ENCODE measurements around the gene EFCAB6.

DNA sequence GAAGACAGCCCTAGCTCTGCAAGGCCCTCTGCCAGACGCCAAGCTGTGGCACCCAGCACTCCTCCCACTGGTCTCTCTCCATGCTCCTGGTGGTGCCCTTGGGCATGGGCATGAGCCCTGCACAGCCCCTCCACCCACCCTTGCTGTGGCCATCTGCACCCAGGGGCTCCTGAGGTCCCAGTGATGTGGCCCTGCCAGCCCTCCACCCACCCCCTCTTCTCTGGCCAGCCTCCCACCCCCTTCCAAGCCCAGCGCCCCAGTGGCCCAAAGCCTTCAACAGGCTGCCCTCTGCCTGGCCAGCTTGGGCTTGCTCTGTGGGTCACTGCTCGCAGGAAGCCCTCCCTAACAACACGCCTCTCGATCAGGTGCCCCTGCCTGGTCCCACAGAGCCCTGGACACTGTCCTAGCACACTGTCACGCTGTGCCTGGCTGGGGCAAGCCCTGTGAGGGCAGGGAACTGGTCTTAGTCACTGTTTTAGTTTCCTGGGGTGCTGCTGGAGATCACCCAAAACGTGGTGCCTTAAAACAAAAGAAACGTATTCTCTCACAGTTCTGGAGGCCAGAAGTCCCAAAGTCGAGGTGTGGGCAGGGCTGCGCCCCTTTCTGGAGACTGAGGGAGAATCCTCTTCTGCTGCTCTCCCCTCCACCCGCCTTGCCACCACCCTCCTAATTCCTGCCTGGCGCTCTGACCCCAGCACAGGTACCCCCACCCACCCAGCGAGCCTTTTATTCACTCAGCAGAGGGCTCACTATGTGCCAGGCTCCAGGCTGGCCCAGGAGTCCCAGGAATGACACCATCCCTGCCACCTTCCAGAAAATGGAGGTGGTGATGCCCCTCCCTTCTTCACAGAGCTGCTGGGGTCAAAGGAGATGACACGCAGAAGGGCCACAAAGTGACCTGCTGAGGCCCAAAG lies 35.5 kb upstream of the EFCAB6 start:
- TF ChIP-seq RFX5 (IDR thresholded peaks at IDR 0.05; ENCODE audit: low read depth, low read length): no peak
- TF ChIP-seq, protein P1, sequence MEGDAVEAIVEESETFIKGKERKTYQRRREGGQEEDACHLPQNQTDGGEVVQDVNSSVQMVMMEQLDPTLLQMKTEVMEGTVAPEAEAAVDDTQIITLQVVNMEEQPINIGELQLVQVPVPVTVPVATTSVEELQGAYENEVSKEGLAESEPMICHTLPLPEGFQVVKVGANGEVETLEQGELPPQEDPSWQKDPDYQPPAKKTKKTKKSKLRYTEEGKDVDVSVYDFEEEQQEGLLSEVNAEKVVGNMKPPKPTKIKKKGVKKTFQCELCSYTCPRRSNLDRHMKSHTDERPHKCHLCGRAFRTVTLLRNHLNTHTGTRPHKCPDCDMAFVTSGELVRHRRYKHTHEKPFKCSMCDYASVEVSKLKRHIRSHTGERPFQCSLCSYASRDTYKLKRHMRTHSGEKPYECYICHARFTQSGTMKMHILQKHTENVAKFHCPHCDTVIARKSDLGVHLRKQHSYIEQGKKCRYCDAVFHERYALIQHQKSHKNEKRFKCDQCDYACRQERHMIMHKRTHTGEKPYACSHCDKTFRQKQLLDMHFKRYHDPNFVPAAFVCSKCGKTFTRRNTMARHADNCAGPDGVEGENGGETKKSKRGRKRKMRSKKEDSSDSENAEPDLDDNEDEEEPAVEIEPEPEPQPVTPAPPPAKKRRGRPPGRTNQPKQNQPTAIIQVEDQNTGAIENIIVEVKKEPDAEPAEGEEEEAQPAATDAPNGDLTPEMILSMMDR (IDR thresholded peaks at IDR 0.05 in 2 of 3, conservative IDR thresholded peaks at IDR 0.05 in 1 of 3; ENCODE audit: control insufficient read depth in 2 of 3, extremely low read depth in 1 of 3, insufficient read depth in 1 of 3, low read depth in 3 of 3, low read length in 3 of 3): no peak
- TF ChIP-seq, protein P2, sequence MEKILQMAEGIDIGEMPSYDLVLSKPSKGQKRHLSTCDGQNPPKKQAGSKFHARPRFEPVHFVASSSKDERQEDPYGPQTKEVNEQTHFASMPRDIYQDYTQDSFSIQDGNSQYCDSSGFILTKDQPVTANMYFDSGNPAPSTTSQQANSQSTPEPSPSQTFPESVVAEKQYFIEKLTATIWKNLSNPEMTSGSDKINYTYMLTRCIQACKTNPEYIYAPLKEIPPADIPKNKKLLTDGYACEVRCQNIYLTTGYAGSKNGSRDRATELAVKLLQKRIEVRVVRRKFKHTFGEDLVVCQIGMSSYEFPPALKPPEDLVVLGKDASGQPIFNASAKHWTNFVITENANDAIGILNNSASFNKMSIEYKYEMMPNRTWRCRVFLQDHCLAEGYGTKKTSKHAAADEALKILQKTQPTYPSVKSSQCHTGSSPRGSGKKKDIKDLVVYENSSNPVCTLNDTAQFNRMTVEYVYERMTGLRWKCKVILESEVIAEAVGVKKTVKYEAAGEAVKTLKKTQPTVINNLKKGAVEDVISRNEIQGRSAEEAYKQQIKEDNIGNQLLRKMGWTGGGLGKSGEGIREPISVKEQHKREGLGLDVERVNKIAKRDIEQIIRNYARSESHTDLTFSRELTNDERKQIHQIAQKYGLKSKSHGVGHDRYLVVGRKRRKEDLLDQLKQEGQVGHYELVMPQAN (conservative IDR thresholded peaks at IDR 0.05): no peak
- TF ChIP-seq MTA3 (IDR thresholded peaks at IDR 0.05; ENCODE audit: borderline replicate concordance, low read length): no peak
- TF ChIP-seq, protein P3, sequence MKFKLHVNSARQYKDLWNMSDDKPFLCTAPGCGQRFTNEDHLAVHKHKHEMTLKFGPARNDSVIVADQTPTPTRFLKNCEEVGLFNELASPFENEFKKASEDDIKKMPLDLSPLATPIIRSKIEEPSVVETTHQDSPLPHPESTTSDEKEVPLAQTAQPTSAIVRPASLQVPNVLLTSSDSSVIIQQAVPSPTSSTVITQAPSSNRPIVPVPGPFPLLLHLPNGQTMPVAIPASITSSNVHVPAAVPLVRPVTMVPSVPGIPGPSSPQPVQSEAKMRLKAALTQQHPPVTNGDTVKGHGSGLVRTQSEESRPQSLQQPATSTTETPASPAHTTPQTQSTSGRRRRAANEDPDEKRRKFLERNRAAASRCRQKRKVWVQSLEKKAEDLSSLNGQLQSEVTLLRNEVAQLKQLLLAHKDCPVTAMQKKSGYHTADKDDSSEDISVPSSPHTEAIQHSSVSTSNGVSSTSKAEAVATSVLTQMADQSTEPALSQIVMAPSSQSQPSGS (IDR thresholded peaks at IDR 0.05; ENCODE audit: low read length): no peak
- TF ChIP-seq SIX5 (IDR thresholded peaks at IDR 0.05; ENCODE audit: low read depth, low read length, severe bottlenecking): no peak
- TF ChIP-seq RCOR1 (conservative IDR thresholded peaks at IDR 0.05; ENCODE audit: low read depth, low read length): no peak
- no peak for TF ChIP-seq ZNF274 (IDR thresholded peaks at IDR 0.05; ENCODE audit: insufficient read depth, insufficient read length)
- TF ChIP-seq POLR2AphosphoS5 (IDR thresholded peaks at IDR 0.05; ENCODE audit: low read length): no peak
- no peak for TF ChIP-seq NR2C2 (IDR thresholded peaks at IDR 0.05; ENCODE audit: borderline replicate concordance, control insufficient read depth, insufficient read length, low read depth)
- no peak for TF ChIP-seq STAT3 (IDR thresholded peaks at IDR 0.05; ENCODE audit: low read depth, low read length)
- TF ChIP-seq DPF2 (IDR thresholded peaks at IDR 0.05): no peak
- TF ChIP-seq, protein P4, sequence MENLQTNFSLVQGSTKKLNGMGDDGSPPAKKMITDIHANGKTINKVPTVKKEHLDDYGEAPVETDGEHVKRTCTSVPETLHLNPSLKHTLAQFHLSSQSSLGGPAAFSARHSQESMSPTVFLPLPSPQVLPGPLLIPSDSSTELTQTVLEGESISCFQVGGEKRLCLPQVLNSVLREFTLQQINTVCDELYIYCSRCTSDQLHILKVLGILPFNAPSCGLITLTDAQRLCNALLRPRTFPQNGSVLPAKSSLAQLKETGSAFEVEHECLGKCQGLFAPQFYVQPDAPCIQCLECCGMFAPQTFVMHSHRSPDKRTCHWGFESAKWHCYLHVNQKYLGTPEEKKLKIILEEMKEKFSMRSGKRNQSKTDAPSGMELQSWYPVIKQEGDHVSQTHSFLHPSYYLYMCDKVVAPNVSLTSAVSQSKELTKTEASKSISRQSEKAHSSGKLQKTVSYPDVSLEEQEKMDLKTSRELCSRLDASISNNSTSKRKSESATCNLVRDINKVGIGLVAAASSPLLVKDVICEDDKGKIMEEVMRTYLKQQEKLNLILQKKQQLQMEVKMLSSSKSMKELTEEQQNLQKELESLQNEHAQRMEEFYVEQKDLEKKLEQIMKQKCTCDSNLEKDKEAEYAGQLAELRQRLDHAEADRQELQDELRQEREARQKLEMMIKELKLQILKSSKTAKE (IDR thresholded peaks at IDR 0.05; ENCODE audit: low read depth, poor library complexity, severe bottlenecking): no peak
- TF ChIP-seq HDAC6 (IDR thresholded peaks at IDR 0.05; ENCODE audit: unreplicated experiment): no peak

All from GM12878 (cell line).